Measurements from ENCODE around the gene PPP5C.
"Not testable (repeated sequence)": the region's sequence is repeated elsewhere in the genome, so short reads cannot be mapped to it uniquely, and the experiment has no call there.

PPP5C gene, protein sequence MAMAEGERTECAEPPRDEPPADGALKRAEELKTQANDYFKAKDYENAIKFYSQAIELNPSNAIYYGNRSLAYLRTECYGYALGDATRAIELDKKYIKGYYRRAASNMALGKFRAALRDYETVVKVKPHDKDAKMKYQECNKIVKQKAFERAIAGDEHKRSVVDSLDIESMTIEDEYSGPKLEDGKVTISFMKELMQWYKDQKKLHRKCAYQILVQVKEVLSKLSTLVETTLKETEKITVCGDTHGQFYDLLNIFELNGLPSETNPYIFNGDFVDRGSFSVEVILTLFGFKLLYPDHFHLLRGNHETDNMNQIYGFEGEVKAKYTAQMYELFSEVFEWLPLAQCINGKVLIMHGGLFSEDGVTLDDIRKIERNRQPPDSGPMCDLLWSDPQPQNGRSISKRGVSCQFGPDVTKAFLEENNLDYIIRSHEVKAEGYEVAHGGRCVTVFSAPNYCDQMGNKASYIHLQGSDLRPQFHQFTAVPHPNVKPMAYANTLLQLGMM

DNA sequence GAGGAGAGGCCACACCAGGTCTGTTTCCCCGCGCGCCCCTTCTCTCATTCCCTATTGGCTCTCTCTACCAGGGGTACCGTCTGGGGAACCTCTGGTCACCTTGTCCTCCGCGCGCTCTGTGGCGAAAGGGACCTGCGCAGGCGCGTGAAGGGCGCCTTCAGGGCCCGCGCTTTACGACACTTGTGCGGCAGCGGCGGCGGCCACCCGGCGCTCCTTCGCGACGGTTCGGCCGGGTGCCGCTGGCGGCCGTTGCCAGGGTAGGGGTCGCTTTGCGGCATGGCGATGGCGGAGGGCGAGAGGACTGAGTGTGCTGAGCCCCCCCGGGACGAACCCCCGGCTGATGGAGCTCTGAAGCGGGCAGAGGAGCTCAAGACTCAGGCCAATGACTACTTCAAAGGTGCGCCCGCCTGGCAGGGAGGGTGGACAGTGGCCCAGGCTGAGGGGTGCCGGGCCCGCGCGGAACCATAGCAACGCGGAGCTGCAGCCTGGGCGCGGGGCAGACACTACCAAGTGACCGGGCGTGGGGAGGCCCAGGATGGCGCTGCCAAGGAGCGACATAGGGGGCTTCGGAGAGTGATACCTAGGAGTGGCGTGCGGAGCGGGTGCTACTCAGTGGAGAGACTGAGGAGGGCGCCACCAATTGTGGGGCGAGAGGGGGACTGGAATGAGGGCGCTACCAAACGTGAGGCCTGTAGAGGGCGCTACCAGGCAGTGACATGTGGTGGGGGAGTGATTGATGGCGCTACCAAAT, at the start of gene PPP5C:
Gene PPP5C (plus strand): TSS at position 267 of the 751 bp plus-strand sequence. CDS start 10 bp downstream, at position 277.
- peak; percentile 88 for DNase-seq

DNA sequence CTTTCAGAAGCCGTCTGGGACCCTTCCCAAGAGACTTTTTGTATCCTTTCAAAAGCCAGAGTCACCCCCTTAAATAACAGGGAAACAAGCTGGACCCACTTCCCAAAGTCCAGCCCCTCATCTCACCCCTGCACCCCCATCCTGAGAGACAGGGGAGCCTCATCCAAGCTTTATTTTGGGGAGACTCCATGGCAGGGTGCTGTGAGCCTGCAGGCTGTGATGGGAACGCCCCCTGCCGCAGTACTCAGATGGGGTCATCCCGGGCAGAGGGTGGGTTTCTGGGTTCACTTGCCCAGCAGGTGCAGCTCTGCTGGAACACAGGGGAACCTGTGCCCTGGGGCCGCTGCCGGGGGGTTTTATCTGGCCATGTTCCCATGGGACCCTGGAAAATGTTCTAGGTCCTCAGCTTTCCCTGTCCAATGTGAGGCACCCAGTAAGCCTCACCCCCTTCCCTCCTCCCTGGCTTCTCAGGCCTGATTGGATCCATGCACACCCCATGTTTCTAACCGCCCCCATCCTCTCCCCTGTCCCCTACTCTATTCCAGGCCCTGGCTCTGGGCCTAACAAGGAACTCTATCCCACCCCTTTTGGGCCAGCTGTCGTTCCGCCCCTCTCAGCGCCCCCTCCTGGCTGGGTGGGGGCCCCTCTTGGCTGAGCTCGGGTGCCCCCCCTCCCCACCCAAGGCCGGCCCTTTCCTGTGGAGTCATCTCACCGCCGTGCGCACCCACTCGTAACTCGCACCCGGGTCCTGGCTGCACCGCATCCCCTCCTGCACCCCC, 49.0 kb upstream of the PPP5C start:
- no peak for DNase-seq

DNA sequence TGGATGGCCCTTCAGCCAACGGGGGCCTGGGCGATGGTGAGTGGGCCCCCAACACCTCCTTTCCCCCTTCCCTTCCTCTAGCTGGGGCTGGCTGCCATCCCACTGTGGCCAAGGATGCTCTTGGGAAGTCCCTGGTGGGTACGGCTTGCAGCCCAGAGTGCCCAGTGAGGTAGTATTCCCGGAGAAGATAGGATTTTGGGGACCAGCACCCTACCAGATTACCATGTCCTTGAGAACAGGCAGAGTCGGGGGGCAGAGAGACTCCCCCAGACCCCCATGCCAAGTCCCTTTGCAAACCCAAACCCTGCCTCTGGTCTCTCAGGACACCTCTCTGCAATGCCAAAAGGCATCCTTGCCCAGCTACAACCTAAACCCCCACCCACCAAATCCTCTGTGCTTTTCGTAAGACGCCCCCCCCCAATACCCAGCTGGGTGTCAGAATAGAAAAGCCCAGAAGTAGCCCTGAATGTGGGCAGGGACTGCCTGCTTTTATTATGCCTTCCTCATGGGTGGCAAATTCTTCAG, 48.3 kb upstream of the PPP5C start:
- no peak for DNase-seq

DNA sequence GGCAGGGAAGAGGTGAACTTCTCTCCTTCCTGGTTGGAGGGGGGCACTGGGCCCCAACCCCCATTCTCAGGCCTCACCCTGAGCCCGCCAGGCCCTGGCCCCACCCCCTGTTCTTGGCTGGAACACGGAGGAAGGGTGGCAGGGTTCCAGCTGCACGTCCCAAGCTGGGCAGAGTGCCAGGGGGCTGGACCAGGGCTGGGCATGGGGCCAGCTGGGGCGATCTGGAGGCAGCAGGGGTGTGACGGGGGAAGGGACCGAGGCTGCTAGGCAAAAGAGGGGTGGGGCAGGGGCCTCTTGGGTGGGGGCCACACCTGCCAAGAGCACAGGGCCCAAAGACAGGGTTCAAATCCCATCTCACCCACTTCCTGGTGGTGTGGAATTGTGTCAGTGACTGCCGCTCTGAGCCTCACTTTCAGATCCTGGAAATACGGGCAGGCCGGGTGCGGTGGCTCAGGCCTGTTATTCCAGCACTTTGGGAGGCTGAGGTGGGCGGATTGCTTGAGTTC, 47.8 kb upstream of the PPP5C start:
- no peak for DNase-seq

DNA sequence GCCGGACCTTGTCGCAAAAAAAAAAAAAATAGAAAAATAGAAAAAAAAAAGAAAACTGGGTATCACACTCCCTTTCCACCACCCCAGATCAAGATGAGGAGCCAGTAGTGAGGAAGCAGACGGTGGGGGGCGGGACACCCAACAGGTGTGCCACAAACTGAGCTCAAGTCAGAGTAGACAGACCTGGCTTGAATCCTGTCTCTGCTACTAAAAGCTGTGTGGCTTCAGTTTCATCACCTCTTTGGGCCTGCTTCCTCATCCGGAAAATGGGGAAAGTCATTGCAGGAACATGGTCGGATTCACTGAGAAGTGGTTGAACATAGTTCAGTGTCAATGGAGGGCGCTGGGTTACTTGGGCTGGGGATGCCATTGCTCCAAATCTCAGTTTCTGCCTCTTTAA, 47.2 kb upstream of the PPP5C start:
- DNase-seq: no peak

DNA sequence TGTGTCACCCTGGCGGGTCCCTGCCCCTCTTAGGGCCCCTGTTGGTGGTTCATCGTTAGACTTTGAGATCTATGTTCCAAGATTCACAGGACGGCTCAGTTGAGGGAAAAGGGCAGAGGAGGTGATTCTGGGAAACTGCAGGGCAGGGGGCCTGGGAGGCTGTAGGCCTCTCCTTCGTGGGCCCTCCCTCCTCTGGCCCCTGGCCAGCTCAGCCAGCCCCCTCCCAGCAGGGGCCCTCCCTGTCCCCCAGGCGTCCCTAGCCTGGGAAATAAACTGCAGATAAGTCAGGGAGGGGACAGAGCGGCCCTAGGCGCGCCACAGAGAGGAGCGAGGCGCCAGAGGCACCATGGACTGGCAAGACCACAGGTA, 43.6 kb upstream of the PPP5C start:
- no peak for DNase-seq

DNA sequence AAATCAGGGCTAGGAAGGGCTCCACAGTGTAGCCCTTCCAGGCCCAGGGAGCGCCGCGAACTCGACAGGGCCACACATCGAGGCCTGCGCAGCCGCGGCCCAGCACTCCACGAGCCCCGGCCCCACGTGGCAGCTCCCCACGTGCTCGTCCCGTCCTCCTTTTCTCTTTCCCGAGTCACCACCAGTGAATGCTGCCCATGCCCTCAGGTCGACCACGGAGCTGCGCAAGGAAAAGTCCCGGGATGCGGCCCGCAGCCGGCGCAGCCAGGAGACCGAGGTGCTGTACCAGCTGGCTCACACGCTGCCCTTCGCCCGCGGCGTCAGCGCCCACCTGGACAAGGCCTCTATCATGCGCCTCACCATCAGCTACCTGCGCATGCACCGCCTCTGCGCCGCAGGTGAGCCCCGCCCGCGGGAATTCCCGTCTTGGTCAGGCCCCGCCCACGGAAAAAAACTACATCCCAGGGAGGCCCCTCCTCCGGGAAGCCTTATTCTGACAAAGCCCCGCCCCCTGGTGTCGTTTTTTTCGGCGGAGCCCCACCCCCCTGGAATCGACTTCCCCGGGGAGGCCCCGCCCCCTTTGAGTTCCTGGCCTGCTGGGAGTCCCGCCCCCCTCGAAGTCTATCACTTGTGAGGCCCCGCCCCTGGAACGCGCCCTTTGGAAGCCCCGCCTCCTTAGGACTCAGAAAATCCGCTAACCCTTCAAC, 43.0 kb upstream of the PPP5C start:
- no peak for DNase-seq

DNA sequence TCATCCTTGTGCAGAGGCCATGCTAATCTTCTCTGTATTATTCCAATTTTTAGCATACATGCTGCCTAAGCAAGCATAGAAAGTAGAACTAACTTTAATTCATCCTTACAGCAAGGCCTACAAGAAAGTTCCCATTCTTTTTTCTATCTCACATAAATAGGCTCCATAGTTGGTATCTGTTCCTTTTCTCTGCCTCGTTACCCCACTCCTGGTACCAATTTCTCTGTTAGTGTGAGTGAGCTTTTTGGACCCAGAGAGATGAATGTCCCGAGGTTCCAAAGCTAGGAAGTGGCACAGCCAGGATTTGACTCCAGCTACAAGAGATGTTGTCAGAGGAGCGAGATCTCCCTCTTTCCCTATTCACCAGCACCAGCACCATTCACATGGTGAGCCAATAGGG, 40.4 kb upstream of the PPP5C start:
- DNase-seq: no peak

DNA sequence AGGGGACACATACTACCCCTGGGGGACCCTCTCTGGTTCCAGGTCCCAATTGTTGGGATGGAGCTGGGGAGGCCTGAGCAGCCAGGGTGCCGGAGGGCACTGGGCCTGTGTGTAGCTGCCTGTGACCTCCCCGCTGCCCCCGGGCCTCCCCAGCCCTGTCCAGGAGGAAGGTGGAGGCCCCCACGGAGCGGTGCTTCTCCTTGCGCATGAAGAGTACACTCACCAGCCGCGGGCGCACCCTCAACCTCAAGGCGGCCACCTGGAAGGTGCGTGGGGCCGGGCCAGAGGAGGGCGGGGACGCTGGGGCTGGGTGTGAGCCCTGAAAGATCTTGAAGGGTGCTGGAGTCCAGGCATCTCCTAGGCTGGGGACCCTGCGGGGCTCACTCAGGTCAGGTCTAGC, 38.4 kb upstream of the PPP5C start:
- DNase-seq: no peak

DNA sequence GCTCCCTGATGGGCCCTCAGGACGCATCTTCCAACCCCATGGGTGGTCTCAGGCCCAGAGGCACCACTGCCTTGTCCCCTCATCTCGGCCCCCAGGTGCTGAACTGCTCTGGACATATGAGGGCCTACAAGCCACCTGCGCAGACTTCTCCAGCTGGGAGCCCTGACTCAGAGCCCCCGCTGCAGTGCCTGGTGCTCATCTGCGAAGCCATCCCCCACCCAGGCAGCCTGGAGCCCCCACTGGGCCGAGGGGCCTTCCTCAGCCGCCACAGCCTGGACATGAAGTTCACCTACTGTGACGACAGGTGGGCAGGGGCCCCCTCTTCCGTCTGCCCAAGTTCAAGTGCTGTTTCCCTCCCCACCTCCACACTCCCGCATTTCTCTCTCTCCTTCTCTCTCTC, 37.8 kb upstream of the PPP5C start:
- no peak for DNase-seq

DNA sequence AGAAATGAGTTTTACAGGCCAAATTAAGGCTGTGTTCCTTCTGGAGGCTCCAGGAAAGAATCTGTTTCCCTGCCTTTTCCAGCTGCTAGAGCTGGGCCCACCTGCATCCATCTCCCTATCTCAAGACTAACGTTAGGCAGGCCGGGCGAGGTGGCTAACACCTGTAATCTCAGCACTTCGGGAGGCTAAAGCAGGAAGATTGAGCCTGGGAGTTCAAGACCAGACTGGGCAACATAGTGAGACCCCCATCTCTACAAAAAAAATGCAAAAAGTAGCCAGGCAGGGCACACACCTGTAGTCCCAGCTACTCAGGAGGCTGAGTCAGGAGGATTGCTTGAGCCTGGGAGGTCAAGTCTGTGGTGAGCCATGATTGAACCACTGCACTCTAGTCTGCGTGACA, 35.4 kb upstream of the PPP5C start:
- no peak for DNase-seq

DNA sequence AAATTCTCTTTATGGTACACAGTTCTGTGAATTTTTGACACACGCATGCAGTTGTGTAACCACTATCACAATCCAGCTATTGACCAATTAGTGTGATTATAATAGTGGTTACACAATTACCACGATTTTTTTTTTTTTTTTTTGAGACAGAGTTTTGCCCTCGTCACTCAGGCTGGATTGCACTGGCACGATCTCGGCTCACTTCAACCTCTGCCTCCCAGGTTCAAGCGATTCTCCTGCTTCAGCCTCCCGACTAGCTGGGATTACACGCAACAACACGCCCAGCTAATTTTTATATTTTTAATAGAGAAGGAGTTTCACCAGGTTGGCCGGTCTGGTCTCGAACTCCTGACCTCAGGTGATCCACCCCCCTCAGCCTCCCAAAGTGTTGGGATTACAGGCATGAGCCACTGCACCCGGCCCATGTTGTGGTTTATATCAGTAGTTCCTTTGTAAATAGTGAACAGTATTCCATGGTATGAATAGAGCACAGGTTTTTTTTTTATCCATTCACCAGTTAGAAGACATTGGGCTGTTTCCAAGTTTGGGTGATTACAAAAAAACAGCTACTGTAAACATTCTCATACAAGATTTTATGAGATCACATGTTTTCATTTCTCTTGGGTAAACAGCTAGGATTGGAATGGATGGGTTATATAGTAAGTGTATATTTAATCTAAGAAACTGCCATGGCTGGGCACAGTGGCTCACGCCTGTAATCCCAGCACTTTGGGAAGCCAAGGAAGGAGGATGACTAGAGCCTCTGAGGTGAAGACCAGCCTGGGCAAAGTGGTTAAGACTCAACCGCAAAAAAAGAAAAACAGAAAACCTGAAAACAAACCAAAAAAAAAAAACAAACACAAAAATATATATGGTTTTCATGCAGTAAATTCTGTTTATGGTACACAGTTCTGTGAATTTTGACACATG, 33.1 kb upstream of the PPP5C start:
- DNase-seq: not testable (repeated sequence)

DNA sequence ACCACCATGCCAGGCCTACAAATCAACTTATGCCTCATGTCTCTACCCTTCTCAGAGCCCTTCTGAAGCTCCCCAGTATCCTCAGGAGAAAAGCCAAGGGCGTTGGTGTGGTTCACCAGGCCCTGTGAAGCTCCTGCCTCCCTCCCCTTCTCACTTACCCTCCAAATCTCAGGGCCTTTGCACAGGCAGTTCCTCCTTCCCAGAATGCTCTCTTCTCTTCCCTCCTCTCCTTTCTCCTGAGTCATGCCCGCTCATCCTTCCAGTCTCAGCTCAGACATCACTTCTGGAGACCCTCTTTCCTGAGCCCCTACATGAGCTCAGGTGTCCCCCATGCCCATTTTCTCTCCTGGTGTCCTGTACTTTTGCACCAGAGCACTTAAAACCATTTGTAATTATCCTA, 29.5 kb upstream of the PPP5C start:
- DNase-seq: no peak

DNA sequence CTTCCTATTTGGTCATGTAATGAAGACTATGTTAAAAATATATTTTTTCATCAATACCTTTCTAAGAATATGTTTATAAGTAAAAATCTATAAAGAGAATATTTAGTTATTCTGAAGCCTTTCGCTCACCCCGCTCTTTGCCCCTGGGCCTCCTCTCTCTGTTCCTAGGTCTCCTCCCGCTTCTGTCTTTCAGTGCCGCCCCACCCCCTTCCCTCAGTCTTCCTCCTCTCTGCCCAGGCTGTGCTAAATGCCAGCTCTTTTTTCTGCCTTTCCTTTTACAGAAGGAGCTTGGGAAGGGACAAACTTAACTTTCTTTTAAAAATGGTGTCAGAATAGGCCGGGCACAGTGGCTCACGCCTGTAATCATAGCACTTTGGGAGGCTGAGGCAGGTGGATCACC, 27.3 kb upstream of the PPP5C start:
- no peak for DNase-seq

DNA sequence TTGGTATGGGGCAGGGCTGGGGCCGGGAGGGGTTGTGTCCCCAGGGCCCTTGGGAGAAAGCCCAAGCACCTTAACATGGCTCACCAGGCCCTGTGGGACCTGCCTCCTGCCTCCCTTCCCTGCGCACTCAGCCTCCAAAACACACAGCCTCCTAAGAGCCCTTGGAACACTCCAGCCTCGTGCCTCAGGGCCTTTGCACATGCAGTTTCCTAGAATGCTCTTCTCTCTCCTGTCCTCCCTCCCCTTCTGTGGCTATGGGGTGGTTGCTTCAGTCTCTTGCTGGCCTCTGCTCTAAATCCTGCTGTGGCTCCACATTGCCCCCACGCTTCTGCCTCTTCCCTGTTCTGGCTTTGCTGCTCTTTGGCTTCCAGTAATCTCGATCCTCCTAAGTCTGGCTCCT, 26.3 kb upstream of the PPP5C start:
- DNase-seq: no peak

DNA sequence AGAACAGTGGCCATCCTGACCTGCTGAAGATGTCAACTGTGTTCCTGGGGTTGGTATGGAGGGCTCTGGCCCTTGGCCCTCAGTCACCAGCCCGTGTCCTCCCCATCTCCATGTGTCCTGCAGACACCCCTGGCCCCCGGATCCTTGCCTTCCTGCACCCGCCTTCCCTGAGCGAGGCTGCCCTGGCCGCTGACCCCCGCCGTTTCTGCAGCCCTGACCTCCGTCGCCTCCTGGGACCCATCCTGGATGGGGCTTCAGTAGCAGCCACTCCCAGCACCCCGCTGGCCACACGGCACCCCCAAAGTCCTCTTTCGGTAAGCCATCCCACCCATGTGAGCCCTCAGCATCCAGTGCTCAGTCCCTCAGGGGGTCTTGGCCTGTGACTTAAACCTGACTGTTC, 25.2 kb upstream of the PPP5C start:
- no peak for DNase-seq

DNA sequence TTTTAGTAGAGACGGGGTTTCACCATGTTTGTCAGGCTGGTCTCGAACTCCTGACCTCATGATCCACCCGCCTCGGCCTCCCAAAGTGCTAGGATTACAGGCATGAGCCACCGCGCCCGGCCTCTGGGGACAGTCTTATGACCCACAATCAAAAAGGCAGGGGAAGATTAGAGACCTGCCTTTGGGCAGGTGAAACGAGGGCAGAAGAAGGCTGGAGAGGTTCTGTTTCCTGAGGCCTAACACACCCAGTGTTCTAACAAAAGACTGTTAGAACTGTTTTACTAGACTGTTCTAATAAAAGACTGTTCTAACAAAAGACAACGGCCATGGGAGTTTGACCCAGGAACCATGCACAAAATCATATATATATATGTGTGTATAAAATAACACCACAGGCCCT, 23.7 kb upstream of the PPP5C start:
- DNase-seq: not testable (repeated sequence)

DNA sequence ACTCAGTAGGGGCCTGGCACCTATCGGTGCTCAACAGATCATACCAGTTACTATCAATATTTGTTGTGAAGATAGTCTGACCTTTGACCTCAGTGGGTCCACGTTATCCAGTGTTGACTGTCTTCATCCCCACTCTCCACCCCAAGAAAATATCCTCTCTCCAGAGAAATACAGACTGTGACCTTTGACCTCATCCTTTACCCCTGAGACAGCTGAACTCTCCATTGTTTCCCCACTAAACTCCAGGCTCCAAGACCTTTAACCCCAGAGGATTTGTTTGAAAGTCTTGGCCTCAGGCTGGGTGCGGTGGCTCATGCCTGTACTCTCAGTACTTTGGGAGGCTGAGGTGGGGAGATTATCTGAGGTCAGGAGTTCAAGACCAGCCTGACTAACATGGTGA, 22.6 kb upstream of the PPP5C start:
- DNase-seq: no peak

DNA sequence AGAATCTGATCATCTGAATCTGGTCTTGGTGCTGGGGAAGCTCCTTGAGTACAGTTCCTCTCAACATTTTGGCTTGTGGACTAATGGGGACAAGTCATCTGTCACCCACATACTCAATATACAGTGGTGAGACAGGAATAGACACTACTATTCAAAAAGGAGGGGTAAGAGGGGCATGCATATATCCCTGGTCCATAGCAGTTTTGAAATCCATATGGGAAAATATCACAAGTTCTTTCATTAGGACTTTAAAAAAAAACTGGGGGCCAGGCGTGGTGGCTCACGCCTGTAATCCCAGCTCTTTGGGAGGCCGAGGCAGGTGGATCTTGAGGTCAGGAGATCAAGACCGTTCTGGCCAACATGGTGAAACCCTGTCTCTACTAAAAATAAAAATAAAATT, 20.3 kb upstream of the PPP5C start:
- no peak for DNase-seq

DNA sequence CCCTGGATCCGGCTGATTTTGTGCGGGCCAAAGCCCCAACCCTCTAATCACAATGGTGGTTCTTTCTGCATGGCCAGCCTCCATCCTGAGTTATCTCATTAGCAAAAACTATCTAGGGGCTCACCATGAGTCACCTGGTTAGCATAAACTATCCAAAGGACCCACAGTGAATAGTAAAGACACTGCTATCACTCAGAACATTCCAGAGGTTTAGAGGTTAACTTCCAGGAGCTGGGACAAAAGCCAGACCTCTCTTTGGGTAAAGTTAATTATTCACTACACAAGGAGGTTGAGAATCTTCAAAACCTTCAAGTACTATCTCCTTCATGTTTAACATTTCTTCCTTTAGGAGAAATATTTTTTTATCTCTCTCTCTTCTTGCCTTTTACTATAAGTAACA, 18.8 kb upstream of the PPP5C start:
- DNase-seq: no peak

DNA sequence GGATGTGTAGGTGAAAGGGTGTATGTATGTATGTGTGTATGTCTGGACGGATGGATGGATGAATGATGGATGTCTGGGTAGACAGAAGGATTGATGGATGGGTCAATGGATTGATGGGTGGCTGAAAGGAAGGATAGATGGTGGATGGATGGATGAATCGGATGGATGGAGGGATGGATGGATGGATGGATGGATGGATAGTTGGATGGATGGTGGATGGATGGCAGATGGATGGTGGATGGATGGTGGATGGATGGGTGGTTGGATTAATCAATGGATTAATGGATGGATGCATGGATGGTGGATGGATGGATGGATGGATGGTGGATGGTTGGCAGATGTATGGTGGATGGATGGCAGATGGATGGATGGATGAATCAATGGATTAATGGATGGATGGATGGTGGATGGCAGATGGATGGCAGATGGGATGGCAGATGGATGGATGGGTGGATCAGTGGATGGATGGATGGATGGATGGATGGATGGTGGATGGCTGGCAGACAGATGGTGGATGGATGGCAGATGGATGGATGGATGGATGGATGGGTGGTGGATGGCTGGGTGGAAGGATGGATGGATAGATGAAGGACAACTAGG, 16.5 kb upstream of the PPP5C start:
- no peak for DNase-seq

All from CD4-positive, alpha-beta T cell treated with Interleukin-12 subunit alpha and Interleukin-12 subunit beta, for 1 hour (primary cell).